Measurements from ENCODE around the gene KCNT1. TPM values are rescaled to one million over a fixed set of nuclear protein-coding genes. Genes with fewer than 3 reads are reported as not detected.

KCNT1 gene
- total RNA-seq, 2 experiments from 2014 or later, result 0.11 to 0.22 TPM

- no peak for DNase-seq
- H3K27me3 ChIP-seq (ENCODE audit: control insufficient read depth in 1 of 2, insufficient read depth in 2 of 2, low read length in 2 of 2), result no peaks in the 10 kb centered on the region
- Mint-ChIP-seq H3K36me3 (ENCODE audit: low read depth) (no peaks in the 10 kb centered on the region), H3K4me1 (ENCODE audit: low read depth) (no peaks in the 10 kb centered on the region), H3K27me3 (peaks cover 5% of the 10 kb centered on the region), H3K27ac (no peak overlapping the region), H3K9me3 (no peaks in the 10 kb centered on the region), H3K4me3 (no peak overlapping the region)
- H3K27ac ChIP-seq (ENCODE audit: low read depth in 1 of 2, low read length in 2 of 2), result no peak overlapping the region
- no peak for TF ChIP-seq CTCF (IDR thresholded peaks at IDR 0.05)
- ChIA-PET POLR2A (no interaction called here), CTCF (no interaction called here)
- H3K4me1 ChIP-seq (ENCODE audit: insufficient read depth, low read length), result no peaks in the 10 kb centered on the region
- H3K36me3 ChIP-seq (ENCODE audit: insufficient read depth, low read length), result no peaks in the 10 kb centered on the region
- intact Hi-C loops (cut with DNase I, micrococcal nuclease), result no loop called here
- H3K9me3 ChIP-seq (ENCODE audit: control insufficient read depth in 1 of 2, insufficient read depth in 1 of 2, low read length in 2 of 2), result peaks cover 0 to 39% of the 10 kb centered on the region in 2 experiments
- no peak overlapping the region for H3K4me3 ChIP-seq (ENCODE audit: low read length)
- no peak for ATAC-seq (ENCODE audit: poor library complexity)
These were observed 51.6 kb downstream of the KCNT1 start for GRCh38 chr9:135753391-135754105.

DNA sequence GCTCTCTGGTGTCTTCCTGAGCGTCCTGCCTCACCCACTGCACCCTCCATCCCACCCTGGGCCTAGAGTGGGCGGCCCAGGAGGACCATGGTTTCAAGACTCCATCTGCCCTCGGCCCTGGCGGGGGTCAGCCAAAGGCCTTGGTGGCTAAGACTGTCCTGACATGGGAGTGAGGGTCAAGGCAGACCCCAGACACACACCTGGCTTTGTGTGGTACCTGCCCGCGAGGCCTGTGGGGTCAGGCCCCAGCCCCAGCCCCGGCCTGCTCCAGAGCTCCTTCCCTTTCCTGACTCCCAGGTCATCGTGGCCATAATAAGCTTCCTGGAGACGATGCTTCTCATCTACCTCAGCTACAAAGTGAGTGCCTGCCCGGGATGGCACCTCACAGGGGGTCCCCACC lies 54.6 kb downstream of the KCNT1 start:
- Histone ChIP-seq H3K4me1 (ENCODE audit: insufficient read depth, low read length) (no peaks in the 10 kb centered on the region), H3K27ac (ENCODE audit: low read depth in 1 of 2, low read length in 2 of 2) (no peak overlapping the region), H3K9me3 (ENCODE audit: control insufficient read depth in 1 of 2, insufficient read depth in 1 of 2, low read length in 2 of 2) (peaks cover 0 to 39% of the 10 kb centered on the region in 2 experiments), H3K27me3 (ENCODE audit: control insufficient read depth in 1 of 2, insufficient read depth in 2 of 2, low read length in 2 of 2) (no peaks in the 10 kb centered on the region), H3K4me3 (ENCODE audit: low read length) (no peak overlapping the region), H3K36me3 (ENCODE audit: insufficient read depth, low read length) (no peaks in the 10 kb centered on the region)
- H3K4me1 Mint-ChIP-seq (ENCODE audit: low read depth), result no peaks in the 10 kb centered on the region
- H3K4me3 Mint-ChIP-seq, result no peak overlapping the region
- DNase-seq, result no peak
- TF ChIP-seq CTCF (IDR thresholded peaks at IDR 0.05), result no peak
- no peak overlapping the region for H3K27ac Mint-ChIP-seq
- ATAC-seq (ENCODE audit: poor library complexity), result no peak
- intact Hi-C loops (cut with DNase I, micrococcal nuclease), result no loop called here
- no peaks in the 10 kb centered on the region for H3K36me3 Mint-ChIP-seq (ENCODE audit: low read depth)
- POLR2A ChIA-PET, result no interaction called here
- CTCF ChIA-PET, result no interaction called here
- H3K27me3 Mint-ChIP-seq, result peaks cover 5% of the 10 kb centered on the region
- H3K9me3 Mint-ChIP-seq, result no peaks in the 10 kb centered on the region

DNA sequence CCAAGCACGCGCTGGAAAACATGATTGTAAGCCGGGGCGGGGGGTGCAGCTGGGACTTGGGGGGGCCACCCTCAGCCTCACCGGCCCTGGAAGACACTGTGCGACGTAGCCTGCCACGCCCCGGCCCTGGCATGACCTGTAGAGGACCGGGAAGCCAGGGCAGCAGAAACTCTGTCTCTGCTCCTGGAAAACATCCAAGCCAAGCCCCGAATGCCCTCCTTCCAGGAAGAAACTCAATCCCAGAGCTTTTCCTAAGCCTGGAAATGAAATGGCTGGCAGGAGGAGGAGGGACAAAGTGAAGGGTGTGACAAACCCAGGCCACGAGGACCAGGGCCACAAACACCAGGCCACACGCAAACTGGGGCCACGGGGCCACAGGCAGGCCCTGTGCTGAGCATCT lies 55.4 kb downstream of the KCNT1 start:
- Histone ChIP-seq H3K27ac (ENCODE audit: low read depth in 1 of 2, low read length in 2 of 2) (no peak overlapping the region), H3K36me3 (ENCODE audit: insufficient read depth, low read length) (no peaks in the 10 kb centered on the region), H3K27me3 (ENCODE audit: control insufficient read depth in 1 of 2, insufficient read depth in 2 of 2, low read length in 2 of 2) (no peaks in the 10 kb centered on the region), H3K4me3 (ENCODE audit: low read length) (no peak overlapping the region), H3K9me3 (ENCODE audit: control insufficient read depth in 1 of 2, insufficient read depth in 1 of 2, low read length in 2 of 2) (peaks cover 0 to 39% of the 10 kb centered on the region in 2 experiments), H3K4me1 (ENCODE audit: insufficient read depth, low read length) (no peaks in the 10 kb centered on the region)
- Mint-ChIP-seq H3K9me3 (no peaks in the 10 kb centered on the region), H3K27me3 (peaks cover 5% of the 10 kb centered on the region), H3K36me3 (ENCODE audit: low read depth) (no peaks in the 10 kb centered on the region), H3K4me3 (no peak overlapping the region), H3K27ac (no peak overlapping the region), H3K4me1 (ENCODE audit: low read depth) (no peaks in the 10 kb centered on the region)
- POLR2A ChIA-PET, result no interaction called here
- CTCF ChIA-PET, result no interaction called here
- no peak for DNase-seq
- no peak for ATAC-seq (ENCODE audit: poor library complexity)
- intact Hi-C loops (cut with DNase I, micrococcal nuclease), result no loop called here
- TF ChIP-seq CTCF (IDR thresholded peaks at IDR 0.05), result no peak

Measured in CD4-positive, alpha-beta T cell (primary cell).